ENCODE data around the gene CD81.

Gene CD81

GRCh38 chr11:2391181-2391975 is 14.3 kb downstream of the CD81 start:
- no peak for DNase-seq (ENCODE audit: low spot score)

GRCh38 chr11:2392241-2392959 is 15.3 kb downstream of the CD81 start:
- DNase-seq (ENCODE audit: low spot score) = no peak

- no peak for DNase-seq (ENCODE audit: low spot score)
Observed at GRCh38 chr11:2393111-2393868, 16.2 kb downstream of the CD81 start.

- no peak for DNase-seq (ENCODE audit: low spot score)
Observed at GRCh38 chr11:2393941-2394817, 17.1 kb downstream of the CD81 start.

- no peak for DNase-seq (ENCODE audit: low spot score)
Observed at GRCh38 chr11:2394818-2395105, 17.7 kb downstream of the CD81 start.

- DNase-seq (ENCODE audit: low spot score) = no peak
Observed at GRCh38 chr11:2395211-2395730, 18.2 kb downstream of the CD81 start.

- DNase-seq (ENCODE audit: low spot score) = no peak
Observed at GRCh38 chr11:2395856-2396255, 18.7 kb downstream of the CD81 start.

- DNase-seq (ENCODE audit: low spot score) = no peak
Observed at GRCh38 chr11:2396471-2396870, 19.4 kb downstream of the CD81 start.

- DNase-seq (ENCODE audit: low spot score) = no peak
Observed at GRCh38 chr11:2397005-2397404, 19.9 kb downstream of the CD81 start.

GRCh38 chr11:2398664-2399355 is 21.7 kb downstream of the CD81 start:
- DNase-seq (ENCODE audit: low spot score) = no peak

GRCh38 chr11:2399488-2400068 is 22.5 kb downstream of the CD81 start:
- peak; percentile 25 for DNase-seq (ENCODE audit: low spot score)

- DNase-seq (ENCODE audit: low spot score) = peak; percentile 100
Observed at GRCh38 chr11:2400069-2400761, 23.1 kb downstream of the CD81 start, which contains the start of gene TSSC4. Gene TSSC4, plus strand, starts transcription at chr11:2400750. Its CDS starts 1,884 bp downstream, at chr11:2402634.

GRCh38 chr11:2400762-2401435 is 23.8 kb downstream of the CD81 start:
- no peak for DNase-seq (ENCODE audit: low spot score)

GRCh38 chr11:2401436-2401984 is 24.4 kb downstream of the CD81 start:
- DNase-seq (ENCODE audit: low spot score) = no peak

- no peak for DNase-seq (ENCODE audit: low spot score)
Observed at GRCh38 chr11:2402106-2402505, 25.0 kb downstream of the CD81 start.

- DNase-seq (ENCODE audit: low spot score) = no peak
Observed at GRCh38 chr11:2402890-2403645, 26.0 kb downstream of the CD81 start.

GRCh38 chr11:2404735-2405196 is 27.7 kb downstream of the CD81 start:
- DNase-seq (ENCODE audit: low spot score) = no peak

- no peak for DNase-seq (ENCODE audit: low spot score)
Observed at GRCh38 chr11:2406451-2406850, 29.3 kb downstream of the CD81 start.
